CD4-positive, alpha-beta T cell (primary cell): ENCODE results near the gene TSHZ3. TPM values are rescaled to one million over a fixed set of nuclear protein-coding genes. Genes with fewer than 3 reads are reported as not detected.

Experiments used
- ATAC-seq: fragments of 200-7000 bp; cut with Tn5 transposase; one replicate; pipeline ENCODE4 v1.10.0; 2022; ENCODE audit warnings: mild to moderate bottlenecking; ENCODE audit not compliant: poor library complexity
- CTCF ChIA-PET: fragments of 350-600 bp; sonication (Branson Sonifier 250); formaldehyde crosslinking; loops from one replicate; lab custom pipeline; 2021; ENCODE audit warnings: antibody characterized with exemption, inconsistent platforms; lab: Charles Lee
- POLR2A ChIA-PET: fragments of 350-600 bp; sonication (Branson Sonifier 250); formaldehyde crosslinking; loops from one replicate; lab custom pipeline; 2021; ENCODE audit warnings: antibody characterized with exemption, inconsistent platforms; lab: Charles Lee
- DNase-seq, 14 experiments: peaks; one replicate each; pipeline ENCODE4 v3.0.0-alpha.2; 2013 to 2020; ENCODE audit warnings: mixed read lengths in 2 of 14
- H3K27ac ChIP-seq, 2 donors: one replicate each; pipeline versions ENCODE4 v1.5.1 to v1.7.0; 2013; ENCODE audit warnings: low read length in 2 of 2, low read depth in 1 of 2, mild to moderate bottlenecking in 1 of 2
- H3K27me3 ChIP-seq, 2 experiments: 1 replicate in 1 of 2; 2 replicates in 1 of 2; pipeline versions ENCODE4 v1.6.1 to v1.7.0; 2013; ENCODE audit warnings: low read length in 2 of 2, control low read depth in 1 of 2, mild to moderate bottlenecking in 1 of 2, moderate library complexity in 1 of 2; ENCODE audit not compliant: insufficient read depth in 2 of 2, control insufficient read depth in 1 of 2
- H3K36me3 ChIP-seq: one replicate; pipeline ENCODE4 v1.6.1; 2013; ENCODE audit warnings: low read length, control low read depth; ENCODE audit not compliant: insufficient read depth
- H3K4me1 ChIP-seq: one replicate; pipeline ENCODE4 v1.6.1; 2013; ENCODE audit warnings: low read length, control low read depth; ENCODE audit not compliant: insufficient read depth
- H3K4me3 ChIP-seq: one replicate; pipeline ENCODE4 v1.5.1; 2013; ENCODE audit warnings: mild to moderate bottlenecking, low read length, moderate library complexity
- H3K9me3 ChIP-seq, 2 experiments: 1 replicate in 1 of 2; 2 replicates in 1 of 2; pipeline versions ENCODE4 v1.6.1 to v1.7.0; 2013; ENCODE audit warnings: low read length in 2 of 2, mild to moderate bottlenecking in 2 of 2, control low read depth in 1 of 2, moderate library complexity in 1 of 2; ENCODE audit not compliant: control insufficient read depth in 1 of 2, insufficient read depth in 1 of 2
- H3K27ac Mint-ChIP-seq: one replicate; pipeline ENCODE4 v1.8.0; 2020; ENCODE audit warnings: mixed read lengths
- H3K27me3 Mint-ChIP-seq: one replicate; pipeline ENCODE4 v1.8.0; 2021; ENCODE audit warnings: mixed read lengths
- H3K36me3 Mint-ChIP-seq: one replicate; pipeline ENCODE4 v1.8.0; 2021; ENCODE audit warnings: low read depth, mixed read lengths
- H3K4me1 Mint-ChIP-seq: one replicate; pipeline ENCODE4 v1.8.0; 2021; ENCODE audit warnings: low read depth, mixed read lengths
- H3K4me3 Mint-ChIP-seq: one replicate; pipeline ENCODE4 v1.8.0; 2020; ENCODE audit warnings: mild to moderate bottlenecking, mixed read lengths
- H3K9me3 Mint-ChIP-seq: one replicate; pipeline ENCODE4 v1.8.0; 2020; ENCODE audit warnings: mixed read lengths
- CTCF ChIP-seq: fragments of 200-600 bp; IDR thresholded peaks from one replicate; pipeline ENCODE4 v1.8.0; 2022; ENCODE audit warnings: antibody characterized with exemption, mild to moderate bottlenecking
- intact Hi-C, 2 experiments: fragments of 100-400 bp; cut with DNase I in 1 of 2; cut with micrococcal nuclease in 1 of 2; formaldehyde crosslinking; loops; one replicate each; pipeline versions ENCODE4 v1.15.1 to v1.9.0; 2023 to 2025; cut with DNase I, micrococcal nuclease
- total RNA-seq, 174 experiments: library from RNA in 2 of 174; stranded (reverse) in 2 of 174; gene quantifications; one replicate each; pipeline ENCODE4 v1.2.3 and lab custom pipeline; 2021 to 2026

TSHZ3 gene
- total RNA-seq, 2 experiments from 2014 or later = 0.38 to 0.61 TPM

DNA sequence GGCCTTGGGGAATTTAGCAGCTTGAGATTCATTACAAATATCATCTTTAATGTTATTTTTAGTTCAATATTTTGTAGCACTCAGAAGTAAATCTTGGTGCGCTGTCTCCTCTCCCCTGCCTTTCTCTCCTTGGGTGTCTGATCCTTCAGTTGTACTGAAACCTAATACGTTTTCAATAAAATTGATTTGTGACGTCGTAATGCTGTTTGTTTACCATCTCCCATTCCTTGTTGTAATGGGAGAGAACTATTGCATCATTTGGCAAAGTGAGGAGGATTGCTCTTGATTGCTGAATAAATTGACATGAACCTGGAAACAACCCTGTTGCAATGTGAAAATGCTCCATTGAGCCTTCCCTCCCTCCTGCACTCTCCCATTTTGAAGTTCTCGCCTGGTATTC is 43.2 kb upstream of the TSHZ3 start:
- H3K4me3 ChIP-seq = no peak overlapping the region
- no peaks in the 10 kb centered on the region for H3K36me3 Mint-ChIP-seq
- H3K4me3 Mint-ChIP-seq = no peak overlapping the region
- no peaks in the 10 kb centered on the region for H3K9me3 Mint-ChIP-seq
- no peaks in the 10 kb centered on the region for H3K36me3 ChIP-seq
- H3K4me1 Mint-ChIP-seq = no peaks in the 10 kb centered on the region
- H3K27ac Mint-ChIP-seq = no peak overlapping the region
- TF ChIP-seq CTCF = no peak
- CTCF ChIA-PET = no interaction called here
- no peaks in the 10 kb centered on the region for H3K4me1 ChIP-seq
- no peak for ATAC-seq
- no peak for DNase-seq
- intact Hi-C loops = no loop called here
- H3K27ac ChIP-seq = no peak overlapping the region
- POLR2A ChIA-PET = no interaction called here
- H3K27me3 ChIP-seq = peaks cover 1 to 4% of the 10 kb centered on the region in 2 experiments
- H3K27me3 Mint-ChIP-seq = peaks cover 8% of the 10 kb centered on the region
- H3K9me3 ChIP-seq = no peaks in the 10 kb centered on the region

DNA sequence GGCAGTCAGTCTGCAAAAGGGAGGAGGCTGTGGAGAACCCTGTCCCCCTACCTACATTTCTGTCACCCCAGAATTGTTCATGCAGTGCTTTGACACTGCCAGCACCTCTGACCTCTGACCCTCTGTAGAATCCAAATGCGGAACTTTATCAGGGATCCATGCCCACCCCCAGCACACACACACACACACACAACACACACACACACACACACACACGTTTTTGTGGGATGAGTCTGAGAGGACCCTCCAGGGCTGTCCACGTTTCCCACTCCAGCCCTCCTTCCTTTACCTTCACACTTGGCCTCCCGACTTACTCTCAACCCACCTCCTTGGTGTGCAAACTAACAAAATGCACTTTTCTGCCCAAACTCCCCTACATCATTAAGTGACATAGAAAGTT is 42.3 kb upstream of the TSHZ3 start:
- Histone ChIP-seq H3K36me3 (no peaks in the 10 kb centered on the region), H3K9me3 (no peaks in the 10 kb centered on the region), H3K27ac (no peak overlapping the region), H3K4me1 (no peaks in the 10 kb centered on the region), H3K4me3 (no peak overlapping the region), H3K27me3 (peaks cover 0 to 4% of the 10 kb centered on the region in 2 experiments)
- no peak for ATAC-seq
- H3K27ac Mint-ChIP-seq = no peak overlapping the region
- H3K36me3 Mint-ChIP-seq = no peaks in the 10 kb centered on the region
- H3K9me3 Mint-ChIP-seq = no peaks in the 10 kb centered on the region
- POLR2A ChIA-PET = no interaction called here
- peaks cover 8% of the 10 kb centered on the region for H3K27me3 Mint-ChIP-seq
- TF ChIP-seq CTCF = no peak
- intact Hi-C loops = no loop called here
- no peak for DNase-seq
- H3K4me3 Mint-ChIP-seq = no peak overlapping the region
- no peaks in the 10 kb centered on the region for H3K4me1 Mint-ChIP-seq
- CTCF ChIA-PET = no interaction called here

GRCh38 chr19:31390711-31391110 is 41.5 kb upstream of the TSHZ3 start:
- no peak overlapping the region for H3K27ac ChIP-seq
- H3K4me3 Mint-ChIP-seq = no peak overlapping the region
- H3K4me1 Mint-ChIP-seq = no peaks in the 10 kb centered on the region
- H3K4me1 ChIP-seq = no peaks in the 10 kb centered on the region
- no peaks in the 10 kb centered on the region for H3K9me3 ChIP-seq
- no peak for TF ChIP-seq CTCF
- H3K27me3 Mint-ChIP-seq = peaks cover 14% of the 10 kb centered on the region
- intact Hi-C loops = no loop called here
- ChIA-PET CTCF (no interaction called here), POLR2A (no interaction called here)
- H3K9me3 Mint-ChIP-seq = no peaks in the 10 kb centered on the region
- H3K36me3 Mint-ChIP-seq = no peaks in the 10 kb centered on the region
- peaks cover 0 to 3% of the 10 kb centered on the region in 2 experiments for H3K27me3 ChIP-seq
- ATAC-seq = no peak
- H3K36me3 ChIP-seq = no peaks in the 10 kb centered on the region
- H3K4me3 ChIP-seq = no peak overlapping the region
- no peak for DNase-seq
- no peak overlapping the region for H3K27ac Mint-ChIP-seq
